Measurements from ENCODE around the gene CINP.
"Not testable (repeated sequence)": the region's sequence is repeated elsewhere in the genome, so short reads cannot be mapped to it uniquely, and the experiment has no call there.

CINP gene

GRCh38 chr14:102353126-102353619 is 9.5 kb downstream of the CINP start:
- DNase-seq: no peak

GRCh38 chr14:102352213-102352612 is 10.5 kb downstream of the CINP start:
- DNase-seq: no peak

GRCh38 chr14:102351593-102351992 is 11.1 kb downstream of the CINP start:
- DNase-seq: not testable (repeated sequence)

- DNase-seq: no peak
These were observed 11.7 kb downstream of the CINP start for GRCh38 chr14:102351023-102351422.

DNA sequence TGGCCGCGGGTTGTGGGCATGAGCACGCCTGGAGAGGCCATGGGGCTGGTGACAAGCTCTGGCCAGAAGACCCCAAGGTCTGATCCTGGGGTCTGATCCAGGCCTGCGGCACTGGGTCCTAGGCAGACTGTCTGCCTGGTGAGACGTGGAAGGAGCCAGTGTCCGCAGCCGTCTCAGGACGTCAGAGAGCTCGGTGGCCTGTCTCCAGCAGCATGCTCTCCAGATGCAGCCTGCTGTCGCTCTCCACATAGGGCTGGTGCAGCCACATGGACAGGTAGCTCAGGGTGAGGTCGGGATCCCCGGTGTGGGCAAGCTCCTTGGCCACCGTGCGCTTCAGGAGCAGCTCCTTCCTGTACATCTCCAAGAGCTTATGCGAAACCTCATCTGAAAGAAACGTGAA is 14.3 kb downstream of the CINP start:
- DNase-seq: no peak

DNA sequence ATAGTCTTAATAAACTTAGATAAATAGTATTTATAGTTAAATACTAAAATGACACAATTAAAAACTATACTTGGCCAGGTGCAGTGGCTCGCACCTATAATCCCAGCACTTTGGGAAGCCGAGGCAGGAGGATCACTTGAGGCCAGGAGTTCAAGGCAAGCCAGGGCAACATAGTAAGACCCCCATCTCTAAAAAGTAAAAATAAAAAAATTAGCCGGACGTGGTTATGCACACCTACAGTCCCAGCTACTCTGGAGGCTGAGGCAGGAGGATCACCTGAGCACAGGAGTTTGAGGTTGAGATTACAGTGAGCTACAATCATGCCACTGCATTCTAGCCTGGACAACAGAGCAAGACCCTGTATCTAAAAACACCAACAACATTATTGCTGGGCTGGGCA is 16.0 kb downstream of the CINP start:
- no peak for DNase-seq

DNA sequence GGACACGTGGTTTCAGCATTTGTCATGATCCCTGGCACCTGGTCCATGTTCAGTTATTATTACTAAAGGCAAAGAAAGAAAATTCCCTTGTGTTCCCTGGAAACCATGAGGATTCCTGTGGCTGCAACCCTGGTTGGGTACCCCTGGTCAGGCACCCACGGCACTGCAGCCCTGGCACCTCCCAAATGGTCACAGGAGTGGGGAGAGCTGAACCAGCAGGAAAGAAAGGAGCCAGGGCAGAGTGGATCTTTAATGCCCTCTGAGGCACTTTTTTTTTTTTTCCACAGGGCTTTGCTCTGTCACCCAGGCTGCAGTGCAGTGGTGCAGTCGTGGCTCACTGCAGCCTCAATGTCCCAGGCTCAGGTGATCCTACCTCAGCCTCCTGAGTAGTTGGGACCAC is 17.5 kb downstream of the CINP start:
- DNase-seq: no peak

GRCh38 chr14:102344485-102344884 is 18.2 kb downstream of the CINP start:
- no peak for DNase-seq

- no peak for DNase-seq
These were observed 18.6 kb downstream of the CINP start for GRCh38 chr14:102344084-102344483.

DNA sequence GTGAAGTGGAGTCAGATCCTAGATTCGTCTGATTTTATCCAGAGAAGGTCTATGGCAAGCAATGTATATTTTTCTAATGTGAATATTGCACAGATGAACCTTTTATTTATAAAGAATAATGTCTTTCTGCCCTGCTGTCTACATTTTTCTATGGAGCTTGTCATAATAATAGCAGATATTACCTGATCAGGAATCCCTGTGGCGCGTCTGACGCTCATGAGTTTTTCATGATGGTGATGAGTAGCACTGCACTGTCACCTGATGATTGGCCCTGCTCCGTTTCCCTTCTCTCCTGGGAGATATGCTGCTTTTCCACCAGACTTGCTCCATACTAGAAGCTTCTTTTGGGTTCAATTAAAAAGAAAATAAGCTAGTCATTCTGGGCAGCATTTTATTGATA is 20.5 kb downstream of the CINP start:
- no peak for DNase-seq

GRCh38 chr14:102341566-102341965 is 21.1 kb downstream of the CINP start:
- no peak for DNase-seq

- DNase-seq: no peak
These were observed 24.0 kb downstream of the CINP start for GRCh38 chr14:102338724-102339123.

GRCh38 chr14:102335163-102335562 is 27.5 kb downstream of the CINP start:
- no peak for DNase-seq

DNA sequence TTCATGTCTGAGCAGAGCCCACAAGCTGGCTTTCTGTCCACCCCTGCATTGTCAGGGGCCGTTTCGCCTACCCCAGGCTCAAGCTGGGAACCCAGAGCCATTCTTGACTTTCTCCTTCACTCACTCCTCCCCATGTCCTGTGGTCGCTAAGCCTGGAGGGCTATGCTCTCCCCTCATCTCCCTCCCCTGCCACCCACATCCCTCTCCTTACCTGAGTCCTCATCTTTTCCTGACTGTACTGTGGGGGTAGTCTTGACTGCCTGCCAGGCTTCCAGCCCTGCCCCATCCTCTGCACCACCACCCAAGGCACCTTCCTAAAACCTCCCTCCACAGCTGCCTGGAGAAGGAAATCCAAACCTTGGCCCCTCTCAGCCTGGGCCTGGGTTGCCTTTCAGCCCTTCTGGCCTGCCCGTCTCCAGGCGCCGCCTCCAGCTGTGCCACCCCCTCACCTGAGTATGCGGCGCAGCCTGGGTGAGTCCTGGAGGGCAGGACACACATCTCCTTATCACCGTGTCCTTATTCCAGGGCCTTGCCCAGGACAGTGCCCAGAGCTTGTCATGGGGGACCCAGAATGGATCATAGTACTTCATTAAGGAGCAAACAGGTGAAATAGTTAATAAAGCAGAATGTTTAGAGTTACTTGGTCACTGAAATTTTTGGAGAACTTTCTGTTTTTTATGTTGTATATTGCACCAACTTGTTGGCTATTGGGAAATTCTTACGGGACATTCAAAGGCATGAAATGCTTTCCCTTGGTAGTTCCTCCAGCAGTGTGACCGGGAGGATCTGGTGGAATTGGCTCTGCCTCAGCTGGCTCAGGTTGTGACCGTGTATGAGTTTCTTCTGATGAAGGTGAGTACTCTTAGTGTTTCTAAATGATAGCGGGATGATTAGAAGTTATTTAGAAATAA is 28.6 kb downstream of the CINP start:
- DNase-seq: no peak

- no peak for DNase-seq
These were observed 29.3 kb downstream of the CINP start for GRCh38 chr14:102333390-102333789.

- DNase-seq: no peak
These were observed 31.9 kb downstream of the CINP start for GRCh38 chr14:102330806-102331205.

DNA sequence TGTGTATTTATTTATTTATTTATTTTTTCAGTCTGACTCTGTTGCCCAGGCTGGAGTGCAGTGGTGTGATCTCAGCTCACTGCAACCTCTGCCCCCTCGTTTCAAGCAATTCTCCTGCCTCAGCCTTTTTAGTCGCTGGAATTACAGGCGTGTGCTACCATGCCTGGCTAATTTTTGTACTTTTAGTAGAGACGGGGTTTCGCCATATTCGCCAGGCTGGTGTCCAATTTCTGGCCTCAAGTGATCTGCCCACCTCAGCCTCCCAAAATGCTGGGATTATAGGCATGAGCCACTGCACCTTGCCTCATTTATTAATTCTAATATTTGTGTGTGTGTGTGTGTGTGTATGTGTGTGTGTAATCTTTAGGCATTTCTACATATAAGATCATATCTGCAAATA is 33.3 kb downstream of the CINP start:
- not testable (repeated sequence) for DNase-seq

DNA sequence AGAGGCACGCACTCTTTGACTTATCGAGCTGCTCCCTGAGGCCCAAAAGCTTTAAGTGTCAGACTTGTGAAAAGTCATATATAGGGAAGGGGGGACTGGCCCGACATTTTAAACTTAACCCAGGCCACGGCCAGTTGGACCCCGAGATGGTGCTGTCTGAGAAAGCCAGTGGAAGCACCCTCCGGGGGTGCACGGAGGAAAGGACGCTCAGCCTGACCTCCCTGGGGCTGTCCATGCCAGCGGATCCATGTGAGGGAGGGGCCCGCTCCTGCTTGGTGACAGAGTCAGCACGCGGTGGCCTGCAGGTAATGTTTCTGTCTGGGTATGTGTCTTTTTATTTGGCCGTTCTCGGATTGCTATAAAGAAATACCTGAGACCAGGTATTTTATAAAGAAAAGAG is 36.1 kb downstream of the CINP start:
- DNase-seq: no peak

DNA sequence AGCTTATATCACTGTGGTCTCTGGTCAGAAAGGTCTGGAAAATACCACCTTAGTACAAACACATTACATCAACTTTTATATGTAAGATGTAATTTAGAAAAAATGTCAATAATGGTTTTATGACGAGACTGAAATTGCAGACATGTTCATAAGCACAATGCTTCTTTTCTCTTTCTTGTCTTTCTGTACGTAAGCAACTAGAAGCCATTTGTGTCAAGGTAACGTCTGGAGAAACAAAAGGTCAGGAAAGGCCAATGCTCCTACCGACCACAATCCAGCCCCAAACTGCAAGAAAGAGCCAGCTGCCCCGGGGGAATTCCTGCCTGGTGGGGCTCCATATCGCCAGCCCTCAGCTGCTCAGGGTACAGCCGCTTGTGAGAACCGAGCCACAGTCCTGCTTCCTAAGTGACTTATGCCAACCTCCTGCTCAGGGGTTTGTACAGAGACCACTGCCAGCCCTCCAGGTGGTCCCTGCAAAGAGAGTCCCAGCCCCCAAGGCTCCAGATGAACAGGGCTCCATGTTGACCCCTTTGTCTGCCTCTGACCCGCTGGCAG is 36.8 kb downstream of the CINP start:
- no peak for DNase-seq

GRCh38 chr14:102323102-102323501 is 39.6 kb downstream of the CINP start:
- DNase-seq: peak in 1 of 5 donors; percentile 19

DNA sequence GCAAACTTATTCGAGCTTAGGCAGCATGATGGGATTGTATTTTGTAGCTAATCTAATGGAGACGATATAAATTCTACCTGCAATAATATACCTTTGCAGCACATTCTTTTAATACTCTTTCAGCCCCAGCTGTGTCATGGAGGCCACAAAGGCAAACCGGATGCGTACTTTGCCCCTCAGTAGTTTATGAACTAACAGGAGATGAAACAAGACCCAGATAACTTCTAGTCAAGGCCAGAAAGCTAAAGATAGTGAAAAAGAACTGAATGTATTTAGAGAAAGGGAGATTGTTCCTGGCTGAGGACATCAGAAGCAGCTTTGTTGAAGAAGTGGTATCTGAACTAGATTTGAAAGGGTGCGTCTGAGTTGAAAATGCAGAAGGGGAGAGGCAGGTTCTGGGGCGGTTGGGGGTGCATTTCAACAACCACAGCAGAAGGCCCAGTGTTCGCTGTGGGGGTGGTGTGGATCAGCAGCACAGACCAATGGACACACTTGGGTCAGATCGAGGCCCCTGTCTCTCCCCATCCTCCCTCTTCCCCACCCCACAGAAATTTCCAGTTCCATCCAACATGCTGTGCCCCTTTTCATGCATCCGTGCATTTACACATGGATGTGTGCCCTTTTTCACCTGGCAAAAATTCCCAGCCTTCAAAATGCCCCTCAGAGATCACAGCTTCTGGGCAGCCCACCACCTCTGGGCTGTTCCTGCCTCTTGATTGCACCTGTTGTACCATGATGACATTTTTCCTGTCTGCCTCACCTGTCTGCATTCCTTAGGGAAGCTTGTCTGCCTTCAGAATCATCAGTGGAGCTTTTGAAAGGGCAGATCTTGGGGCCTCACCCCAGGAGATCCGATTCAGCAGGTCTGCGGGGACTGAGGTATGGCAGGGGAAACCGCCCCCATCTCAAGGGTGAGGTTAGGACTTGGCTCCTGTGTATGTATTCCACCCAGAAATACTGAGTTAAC is 41.0 kb downstream of the CINP start:
- DNase-seq: no peak

GRCh38 chr14:102320671-102321455 is 41.8 kb downstream of the CINP start:
- DNase-seq: no peak

All from T-helper 1 cell (primary cell).